ENCODE results near the gene ISLR. TPM values are rescaled to one million over a fixed set of nuclear protein-coding genes. Genes with fewer than 3 reads are reported as not detected.

ISLR gene
- total RNA-seq, 1 experiment from 2014 or later: 0.11 TPM

- no peak for DNase-seq
- Histone ChIP-seq H3K9ac (ENCODE audit: extremely low read depth, insufficient read length, low read length) (no peak overlapping the region), H3K18ac (ENCODE audit: insufficient read length, low read depth, low read length) (no peak overlapping the region), H3K79me2 (ENCODE audit: insufficient read depth, low read length) (no peaks in the 10 kb centered on the region), H3K27me3 (ENCODE audit: insufficient read depth, low read length) (no peaks in the 10 kb centered on the region), H2BK20ac (ENCODE audit: low read depth, low read length, poor library complexity, severe bottlenecking) (no peak overlapping the region), H4K8ac (replicated peaks; ENCODE audit: insufficient read length, low read depth, low read length) (no peak overlapping the region), H2BK120ac (ENCODE audit: low read depth, low read length, poor library complexity, severe bottlenecking) (no peak overlapping the region), H3K4me1 (ENCODE audit: insufficient read depth, low read length) (peaks cover 18% of the 10 kb centered on the region; the same call in 1 of the 2 replicates), H3K4ac (ENCODE audit: low read depth, low read length) (no peak overlapping the region), H2AFZ (ENCODE audit: low read length) (no peak overlapping the region), H3K14ac (ENCODE audit: insufficient read depth, low read length) (no peak overlapping the region), H3K9me3 (ENCODE audit: control insufficient read depth, low read depth, low read length) (no peaks in the 10 kb centered on the region), H2BK5ac (ENCODE audit: insufficient read length, low read length) (no peak overlapping the region), H3K23me2 (ENCODE audit: insufficient read length, low read depth, low read length, poor library complexity, severe bottlenecking) (peaks cover 11% of the 10 kb centered on the region), H2BK12ac (ENCODE audit: insufficient read length, low read depth, low read length) (no peak overlapping the region), H3K23ac (ENCODE audit: insufficient read length, low read depth, low read length) (no peak overlapping the region), H4K91ac (ENCODE audit: insufficient read length, low read depth, low read length) (no peak overlapping the region), H2AK5ac (ENCODE audit: insufficient read length, low read length) (no peak overlapping the region), H2BK15ac (ENCODE audit: low read depth, low read length) (no peak overlapping the region), H3K4me2 (ENCODE audit: insufficient read depth, insufficient read length, low read length) (peak overlapping the region; percentile 71), H3K79me1 (ENCODE audit: insufficient read depth, low read depth, low read length, poor library complexity, severe bottlenecking) (no peaks in the 10 kb centered on the region), H4K20me1 (ENCODE audit: control insufficient read depth, insufficient read depth, insufficient read length) (no peaks in the 10 kb centered on the region), H3K27ac (ENCODE audit: insufficient read length, low read depth, low read length) (no peak overlapping the region), H3K56ac (ENCODE audit: insufficient read length, low read depth, low read length) (no peak overlapping the region), H4K5ac (ENCODE audit: insufficient read length, low read depth, low read length) (no peak overlapping the region), H3T11ph (ENCODE audit: low read length) (no peak overlapping the region)
- TF ChIP-seq, protein P1, sequence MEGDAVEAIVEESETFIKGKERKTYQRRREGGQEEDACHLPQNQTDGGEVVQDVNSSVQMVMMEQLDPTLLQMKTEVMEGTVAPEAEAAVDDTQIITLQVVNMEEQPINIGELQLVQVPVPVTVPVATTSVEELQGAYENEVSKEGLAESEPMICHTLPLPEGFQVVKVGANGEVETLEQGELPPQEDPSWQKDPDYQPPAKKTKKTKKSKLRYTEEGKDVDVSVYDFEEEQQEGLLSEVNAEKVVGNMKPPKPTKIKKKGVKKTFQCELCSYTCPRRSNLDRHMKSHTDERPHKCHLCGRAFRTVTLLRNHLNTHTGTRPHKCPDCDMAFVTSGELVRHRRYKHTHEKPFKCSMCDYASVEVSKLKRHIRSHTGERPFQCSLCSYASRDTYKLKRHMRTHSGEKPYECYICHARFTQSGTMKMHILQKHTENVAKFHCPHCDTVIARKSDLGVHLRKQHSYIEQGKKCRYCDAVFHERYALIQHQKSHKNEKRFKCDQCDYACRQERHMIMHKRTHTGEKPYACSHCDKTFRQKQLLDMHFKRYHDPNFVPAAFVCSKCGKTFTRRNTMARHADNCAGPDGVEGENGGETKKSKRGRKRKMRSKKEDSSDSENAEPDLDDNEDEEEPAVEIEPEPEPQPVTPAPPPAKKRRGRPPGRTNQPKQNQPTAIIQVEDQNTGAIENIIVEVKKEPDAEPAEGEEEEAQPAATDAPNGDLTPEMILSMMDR (conservative IDR thresholded peaks at IDR 0.05): no peak
- Mint-ChIP-seq H3K27me3 (ENCODE audit: low read depth) (peaks cover 39% of the 10 kb centered on the region), H3K4me1 (peaks cover 52 to 59% of the 10 kb centered on the region in 2 experiments), H3K36me3 (ENCODE audit: insufficient read depth in 1 of 3, low read depth in 3 of 3) (peaks cover 0 to 7% (median 4%) of the 10 kb centered on the region in 3 experiments; a peak in 4 of 7 replicates), H3K4me3 (peak overlapping the region; percentile 71 to 83), H3K27ac (peak overlapping the region in 1 of 3 experiments; percentile 68; a peak in 3 of 7 replicates), H3K9me3 (no peaks in the 10 kb centered on the region)
- no CpG with 5 or more reads among the region's 7 CpGs for WGBS (ENCODE audit: extremely low coverage, insufficient read length, low lambda C conversion rate)
Observed at GRCh38 chr15:74201710-74202420, 28.4 kb downstream of the ISLR start.

Data from H9 (cell line).